Measurements from ENCODE around the gene CORO1C. TPM values are rescaled to one million over a fixed set of nuclear protein-coding genes. Genes with fewer than 3 reads are reported as not detected.

The CORO1C gene
- total and polyA plus RNA-seq, 9 of the 15 experiments (the other 6 are each of a cell fraction or from before 2014, with no cell fraction given), result 55.2 to 280 (median 150) TPM

- TF ChIP-seq NCOR1 (IDR thresholded peaks at IDR 0.05) (0 out of 2 replicates have a peak, but pooled peaks have one; percentile 20), ERF (CRISPR knock-in tag; IDR thresholded peaks at IDR 0.05) (0 out of 2 replicates have a peak, but pooled peaks have one; percentile 12), ZNF740 (CRISPR knock-in tag; IDR thresholded peaks at IDR 0.05) (peak; percentile 60; the same call in 1 of the 2 replicates), ZNF740 (tag; IDR thresholded peaks at IDR 0.05) (no peak)
Measured at GRCh38 chr12:108731105-108731865, at the start of gene CORO1C (continued).

DNA sequence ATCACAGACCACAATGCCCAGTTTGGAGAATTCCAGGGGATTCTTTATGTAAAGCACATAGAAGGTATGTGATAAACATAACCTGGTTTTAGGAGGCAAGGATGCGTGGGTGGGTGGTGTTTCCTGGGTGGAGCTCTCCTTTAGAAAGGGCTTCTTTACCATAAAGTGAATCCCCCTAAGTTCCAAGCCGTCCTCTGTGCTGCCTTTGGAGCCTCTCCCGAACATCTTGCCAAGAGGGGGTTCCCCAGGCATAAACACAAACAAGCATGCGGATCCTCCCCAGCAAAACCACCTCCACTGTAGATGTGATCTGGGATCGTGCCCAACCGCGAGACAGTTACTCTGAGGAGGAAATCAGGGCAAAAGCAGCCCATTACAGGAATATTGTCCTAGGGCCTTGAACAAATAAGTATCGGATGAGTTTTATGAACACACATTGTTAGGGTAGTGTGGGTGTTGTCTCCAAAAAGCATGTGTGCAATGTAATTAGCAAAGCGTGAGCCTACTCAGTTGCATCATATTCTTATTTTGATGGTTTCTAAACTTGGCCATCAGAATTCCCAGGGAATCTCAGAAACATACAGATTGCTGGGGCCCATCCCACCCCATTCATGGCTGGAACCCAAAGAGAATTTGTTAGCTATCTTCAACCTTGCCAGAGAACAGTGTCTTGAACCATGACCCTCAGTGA, 48.8 kb upstream of the CORO1C start:
- DNase-seq (ENCODE audit: extremely low read depth in 1 of 4, low spot score in 3 of 4), result no peak
- H3K36me3 ChIP-seq (ENCODE audit: control insufficient read depth, insufficient read depth, low read length), result no peaks in the 10 kb centered on the region
- POLR2A ChIA-PET, result interaction anchor here (0.8 to 1.3 kb wide), 2 partner anchors 10 to 23 kb away, joined by 3 read pairs; no protein-coding TSS in a partner anchor
- no peak overlapping the region for H3K9ac ChIP-seq (ENCODE audit: insufficient read depth in 1 of 2, low read depth in 2 of 2, low read length in 2 of 2)
- 42% methylated on average over 9 of the region's 9 CpGs for WGBS (ENCODE audit: insufficient coverage, low coverage, missing lambda C conversion rate)
- H3K4me2 ChIP-seq (ENCODE audit: insufficient read depth, low read length), result no peak overlapping the region
- 0 out of 2 replicates have a peak overlapping the region, but pooled peaks have one; percentile 30 for H2AFZ ChIP-seq (ENCODE audit: low read depth, low read length)
- in situ Hi-C loops (cut with MboI) (no loop called here), intact Hi-C loops (cut with micrococcal nuclease) (no loop called here)
- no peak for FAIRE-seq
- TF ChIP-seq KLF13 (tag; IDR thresholded peaks at IDR 0.05; ENCODE audit: borderline replicate concordance, low read depth), result no peak
- TF ChIP-seq XRCC3 (IDR thresholded peaks at IDR 0.05), result no peak
- no peak for TF ChIP-seq SLC30A9 (CRISPR knock-in tag; IDR thresholded peaks at IDR 0.05)
- no peak for TF ChIP-seq CCAR2 (IDR thresholded peaks at IDR 0.05; ENCODE audit: low read depth, low read length)
- TF ChIP-seq MBD2 (IDR thresholded peaks at IDR 0.05; ENCODE audit: borderline replicate concordance, low read depth), result no peak
- TF ChIP-seq SIN3A (IDR thresholded peaks at IDR 0.05; ENCODE audit: borderline replicate concordance in 2 of 2, control insufficient read depth in 1 of 2, low read depth in 2 of 2, low read length in 2 of 2), result no peak
- no peak for TF ChIP-seq NFIC (IDR thresholded peaks at IDR 0.05)
- peak; percentile 56 for TF ChIP-seq EGR1 (conservative IDR thresholded peaks at IDR 0.05)
- no peak overlapping the region for H3K4me3 ChIP-seq
- ATAC-seq, result no peak
- peaks cover 0 to 4% of the 10 kb centered on the region in 2 experiments; a peak in 4 of 5 replicates for H3K27me3 ChIP-seq (ENCODE audit: control insufficient read depth in 2 of 2, insufficient read depth in 2 of 2, low read length in 2 of 2)
- no TSS peak for BruUV-seq (replicated peaks)
- H3K9me3 ChIP-seq (replicated peaks; ENCODE audit: control insufficient read depth, insufficient read depth, low read depth, low read length), result no peaks in the 10 kb centered on the region
- H3K27ac ChIP-seq (ENCODE audit: extremely low read depth, low read depth, low read length), result no peak overlapping the region
- no peaks in the 10 kb centered on the region for H3K79me2 ChIP-seq (ENCODE audit: control insufficient read depth, insufficient read depth, low read length)
- peaks cover 12 to 22% of the 10 kb centered on the region in 2 experiments; a peak in 4 of 5 replicates for H3K4me1 ChIP-seq (replicated peaks in 1 of 2; ENCODE audit: control insufficient read depth in 2 of 2, insufficient read depth in 2 of 2, low read length in 2 of 2)
- CTCF ChIA-PET (ENCODE audit: low intra/inter-chr PET ratio), result no interaction called here
- no peaks in the 10 kb centered on the region for H4K20me1 ChIP-seq (replicated peaks; ENCODE audit: control insufficient read depth, insufficient read depth, low read length)
- no peaks in the 10 kb centered on the region for H3K9me1 ChIP-seq (ENCODE audit: control insufficient read depth, insufficient read depth, low read length)
